ENCODE data around the gene FHL2.

Gene FHL2

GRCh38 chr2:105418522-105418921 is 19.7 kb upstream of the FHL2 start:
- Mint-ChIP-seq H3K4me3 (no peak overlapping the region), H3K27me3 (ENCODE audit: low read depth) (no peaks in the 10 kb centered on the region), H3K9me3 (peaks cover 16% of the 10 kb centered on the region), H3K36me3 (ENCODE audit: low read depth) (no peaks in the 10 kb centered on the region), H3K27ac (no peak overlapping the region), H3K4me1 (peaks cover 5% of the 10 kb centered on the region)
- TF ChIP-seq CTCF (IDR thresholded peaks at IDR 0.05; ENCODE audit: unreplicated experiment in 3 of 3) = no peak

- Mint-ChIP-seq H3K4me1 (peaks cover 5% of the 10 kb centered on the region), H3K27me3 (ENCODE audit: low read depth) (no peaks in the 10 kb centered on the region), H3K9me3 (peaks cover 14% of the 10 kb centered on the region), H3K4me3 (no peak overlapping the region), H3K27ac (no peak overlapping the region), H3K36me3 (ENCODE audit: low read depth) (no peaks in the 10 kb centered on the region)
- no peak for TF ChIP-seq CTCF (IDR thresholded peaks at IDR 0.05; ENCODE audit: unreplicated experiment in 3 of 3)
Measured at GRCh38 chr2:105417857-105418436, 19.1 kb upstream of the FHL2 start.

GRCh38 chr2:105416156-105416555 is 17.3 kb upstream of the FHL2 start:
- no peak for TF ChIP-seq CTCF (IDR thresholded peaks at IDR 0.05; ENCODE audit: unreplicated experiment in 3 of 3)
- H3K4me1 Mint-ChIP-seq = peaks cover 5% of the 10 kb centered on the region
- peaks cover 6% of the 10 kb centered on the region for H3K9me3 Mint-ChIP-seq
- H3K27me3 Mint-ChIP-seq (ENCODE audit: low read depth) = no peaks in the 10 kb centered on the region
- no peak overlapping the region for H3K4me3 Mint-ChIP-seq
- no peak overlapping the region for H3K27ac Mint-ChIP-seq
- H3K36me3 Mint-ChIP-seq (ENCODE audit: low read depth) = no peaks in the 10 kb centered on the region

GRCh38 chr2:105415007-105415406 is 16.2 kb upstream of the FHL2 start:
- H3K27ac Mint-ChIP-seq = no peak overlapping the region
- H3K4me1 Mint-ChIP-seq = peaks cover 12% of the 10 kb centered on the region
- no peak overlapping the region for H3K4me3 Mint-ChIP-seq
- no peak for TF ChIP-seq CTCF (IDR thresholded peaks at IDR 0.05; ENCODE audit: unreplicated experiment in 3 of 3)
- H3K36me3 Mint-ChIP-seq (ENCODE audit: low read depth) = no peaks in the 10 kb centered on the region
- H3K9me3 Mint-ChIP-seq = peaks cover 1% of the 10 kb centered on the region
- H3K27me3 Mint-ChIP-seq (ENCODE audit: low read depth) = no peaks in the 10 kb centered on the region

- H3K4me1 Mint-ChIP-seq = peaks cover 30% of the 10 kb centered on the region
- no peaks in the 10 kb centered on the region for H3K9me3 Mint-ChIP-seq
- peaks cover 10% of the 10 kb centered on the region for H3K27me3 Mint-ChIP-seq (ENCODE audit: low read depth)
- H3K4me3 Mint-ChIP-seq = no peak overlapping the region
- H3K27ac Mint-ChIP-seq = no peak overlapping the region
- TF ChIP-seq CTCF (IDR thresholded peaks at IDR 0.05; ENCODE audit: unreplicated experiment in 3 of 3) = no peak
- no peaks in the 10 kb centered on the region for H3K36me3 Mint-ChIP-seq (ENCODE audit: low read depth)
Measured at GRCh38 chr2:105413206-105413605, 14.4 kb upstream of the FHL2 start.

GRCh38 chr2:105412584-105412983 is 13.7 kb upstream of the FHL2 start:
- Mint-ChIP-seq H3K27me3 (ENCODE audit: low read depth) (peaks cover 11% of the 10 kb centered on the region), H3K9me3 (no peaks in the 10 kb centered on the region), H3K36me3 (ENCODE audit: low read depth) (no peaks in the 10 kb centered on the region)

More at GRCh38 chr2:105412584-105412983, 13.7 kb upstream of the FHL2 start:
- H3K27ac Mint-ChIP-seq = no peak overlapping the region
- TF ChIP-seq CTCF (IDR thresholded peaks at IDR 0.05; ENCODE audit: unreplicated experiment in 3 of 3) = no peak
- H3K4me1 Mint-ChIP-seq = peaks cover 31% of the 10 kb centered on the region
- no peak overlapping the region for H3K4me3 Mint-ChIP-seq
